ENCODE measurements around the gene CEP63. TPM values are rescaled to one million over a fixed set of nuclear protein-coding genes. Genes with fewer than 3 reads are reported as not detected.
"Not testable (repeated sequence)": the region's sequence is repeated elsewhere in the genome, so short reads cannot be mapped to it uniquely, and the experiment has no call there.

CEP63 gene
- total and polyA plus RNA-seq, 2 experiments from 2014 or later, result 15.1 to 53.9 TPM

DNA sequence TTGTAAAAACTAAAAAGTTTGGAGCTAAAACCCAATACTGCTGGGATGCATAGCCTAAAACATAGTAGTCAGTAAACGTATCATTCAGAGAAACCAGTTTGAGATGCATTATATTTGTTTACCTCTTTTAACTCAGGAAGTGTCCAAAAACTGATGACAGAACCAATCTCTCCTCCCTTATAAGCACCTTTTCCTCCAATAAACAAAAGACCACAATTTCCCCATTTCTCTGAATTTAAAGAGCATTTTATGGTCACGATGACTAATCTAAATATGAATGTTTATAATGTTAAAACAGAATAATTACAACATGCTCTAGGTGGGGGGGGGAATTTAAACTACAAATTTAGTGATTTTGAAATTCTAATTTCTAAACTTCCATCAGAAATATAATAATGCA is 58.5 kb downstream of the CEP63 start (continued):
- TF ChIP-seq JUNB (IDR thresholded peaks at IDR 0.05; ENCODE audit: unreplicated experiment) (no peak), CREB1 (CRISPR knock-in tag; IDR thresholded peaks at IDR 0.05; ENCODE audit: low read depth) (no peak), EZH2 (IDR thresholded peaks at IDR 0.05; ENCODE audit: low read depth, unreplicated experiment) (no peak), EZH2phosphoT487 (IDR thresholded peaks at IDR 0.05; ENCODE audit: unreplicated experiment) (no peak), STAT1 (IDR thresholded peaks at IDR 0.05; ENCODE audit: unreplicated experiment) (no peak)
- TF ChIP-seq, protein P1, sequence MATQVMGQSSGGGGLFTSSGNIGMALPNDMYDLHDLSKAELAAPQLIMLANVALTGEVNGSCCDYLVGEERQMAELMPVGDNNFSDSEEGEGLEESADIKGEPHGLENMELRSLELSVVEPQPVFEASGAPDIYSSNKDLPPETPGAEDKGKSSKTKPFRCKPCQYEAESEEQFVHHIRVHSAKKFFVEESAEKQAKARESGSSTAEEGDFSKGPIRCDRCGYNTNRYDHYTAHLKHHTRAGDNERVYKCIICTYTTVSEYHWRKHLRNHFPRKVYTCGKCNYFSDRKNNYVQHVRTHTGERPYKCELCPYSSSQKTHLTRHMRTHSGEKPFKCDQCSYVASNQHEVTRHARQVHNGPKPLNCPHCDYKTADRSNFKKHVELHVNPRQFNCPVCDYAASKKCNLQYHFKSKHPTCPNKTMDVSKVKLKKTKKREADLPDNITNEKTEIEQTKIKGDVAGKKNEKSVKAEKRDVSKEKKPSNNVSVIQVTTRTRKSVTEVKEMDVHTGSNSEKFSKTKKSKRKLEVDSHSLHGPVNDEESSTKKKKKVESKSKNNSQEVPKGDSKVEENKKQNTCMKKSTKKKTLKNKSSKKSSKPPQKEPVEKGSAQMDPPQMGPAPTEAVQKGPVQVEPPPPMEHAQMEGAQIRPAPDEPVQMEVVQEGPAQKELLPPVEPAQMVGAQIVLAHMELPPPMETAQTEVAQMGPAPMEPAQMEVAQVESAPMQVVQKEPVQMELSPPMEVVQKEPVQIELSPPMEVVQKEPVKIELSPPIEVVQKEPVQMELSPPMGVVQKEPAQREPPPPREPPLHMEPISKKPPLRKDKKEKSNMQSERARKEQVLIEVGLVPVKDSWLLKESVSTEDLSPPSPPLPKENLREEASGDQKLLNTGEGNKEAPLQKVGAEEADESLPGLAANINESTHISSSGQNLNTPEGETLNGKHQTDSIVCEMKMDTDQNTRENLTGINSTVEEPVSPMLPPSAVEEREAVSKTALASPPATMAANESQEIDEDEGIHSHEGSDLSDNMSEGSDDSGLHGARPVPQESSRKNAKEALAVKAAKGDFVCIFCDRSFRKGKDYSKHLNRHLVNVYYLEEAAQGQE (IDR thresholded peaks at IDR 0.05; ENCODE audit: unreplicated experiment), result no peak

DNA sequence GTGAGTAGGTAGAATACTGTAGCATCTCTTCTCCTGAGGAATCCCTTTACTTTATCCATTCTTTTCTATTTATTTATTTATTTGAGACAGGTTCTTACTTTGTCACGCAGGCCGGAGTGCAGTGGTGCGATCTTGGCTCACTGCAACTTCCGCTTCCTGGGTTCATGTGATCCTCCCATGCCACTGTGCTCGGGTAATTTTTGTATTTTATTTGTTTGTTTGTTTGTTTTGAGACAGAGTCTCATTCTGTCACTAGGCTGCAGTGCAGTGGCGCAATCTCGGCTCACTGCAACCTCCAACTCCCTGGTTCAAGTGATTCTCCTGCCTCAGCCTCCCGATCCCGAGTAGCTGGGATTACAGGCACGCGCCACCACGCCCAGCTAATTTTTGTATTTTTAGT is 58.9 kb downstream of the CEP63 start:
- not testable (repeated sequence) for ATAC-seq, H3K4me3 Mint-ChIP-seq

DNA sequence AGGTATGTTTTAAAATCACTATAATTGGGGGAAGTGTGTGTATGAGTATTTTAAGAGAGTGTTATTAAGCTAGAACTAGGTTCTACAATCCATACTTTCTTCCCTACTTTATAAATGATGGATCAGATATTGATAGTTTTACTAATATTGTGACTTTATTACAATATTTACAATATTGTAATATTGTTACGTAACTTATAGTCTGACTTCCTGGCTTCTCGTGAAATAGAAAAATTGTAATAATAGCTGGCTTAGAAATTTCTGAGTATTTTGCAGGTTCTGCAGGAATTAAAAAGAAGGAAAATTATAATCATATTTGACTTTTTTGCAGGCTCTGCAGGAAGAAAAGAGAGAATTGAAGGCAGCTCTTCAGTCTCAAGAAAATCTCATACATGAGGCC is 60.0 kb downstream of the CEP63 start:
- no peaks in the 10 kb centered on the region for H3K4me1 Mint-ChIP-seq
- H4K20me1 ChIP-seq (replicated peaks; ENCODE audit: insufficient read depth), result no peaks in the 10 kb centered on the region
- no peak for DNase-seq (ENCODE audit: low spot score)
- H3K4me3 Mint-ChIP-seq, result no peak overlapping the region
- H3K4me1 ChIP-seq (ENCODE audit: insufficient read depth), result no peaks in the 10 kb centered on the region
- H3K36me3 ChIP-seq (ENCODE audit: insufficient read depth), result no peaks in the 10 kb centered on the region; the same call in 1 of the 2 replicates
- no peak overlapping the region for H3K4me3 ChIP-seq
- no peaks in the 10 kb centered on the region for H3K9me2 ChIP-seq (ENCODE audit: insufficient read depth)
- no peaks in the 10 kb centered on the region for H3K9me3 Mint-ChIP-seq
- peaks cover 2% of the 10 kb centered on the region for H3K27me3 Mint-ChIP-seq (ENCODE audit: insufficient read depth, low read depth, poor library complexity)
- no peaks in the 10 kb centered on the region for H3K27me3 ChIP-seq (ENCODE audit: insufficient read depth)
- H3K79me2 ChIP-seq (replicated peaks; ENCODE audit: insufficient read depth), result no peaks in the 10 kb centered on the region
- no peak for ATAC-seq
- H3K36me3 Mint-ChIP-seq (ENCODE audit: low read depth), result peaks cover 10% of the 10 kb centered on the region; the same call in 2 of the 3 replicates
- H3K27ac ChIP-seq (ENCODE audit: low read depth), result no peak overlapping the region
- H3F3A ChIP-seq (replicated peaks; ENCODE audit: low read depth), result no peaks in the 10 kb centered on the region
- H3K27ac Mint-ChIP-seq, result no peak overlapping the region
- H2AFZ ChIP-seq, result no peak overlapping the region
- H3K4me2 ChIP-seq, result no peak overlapping the region
- no peak for TF ChIP-seq EZH2 (IDR thresholded peaks at IDR 0.05; ENCODE audit: low read depth, unreplicated experiment)
- TF ChIP-seq, protein P2, sequence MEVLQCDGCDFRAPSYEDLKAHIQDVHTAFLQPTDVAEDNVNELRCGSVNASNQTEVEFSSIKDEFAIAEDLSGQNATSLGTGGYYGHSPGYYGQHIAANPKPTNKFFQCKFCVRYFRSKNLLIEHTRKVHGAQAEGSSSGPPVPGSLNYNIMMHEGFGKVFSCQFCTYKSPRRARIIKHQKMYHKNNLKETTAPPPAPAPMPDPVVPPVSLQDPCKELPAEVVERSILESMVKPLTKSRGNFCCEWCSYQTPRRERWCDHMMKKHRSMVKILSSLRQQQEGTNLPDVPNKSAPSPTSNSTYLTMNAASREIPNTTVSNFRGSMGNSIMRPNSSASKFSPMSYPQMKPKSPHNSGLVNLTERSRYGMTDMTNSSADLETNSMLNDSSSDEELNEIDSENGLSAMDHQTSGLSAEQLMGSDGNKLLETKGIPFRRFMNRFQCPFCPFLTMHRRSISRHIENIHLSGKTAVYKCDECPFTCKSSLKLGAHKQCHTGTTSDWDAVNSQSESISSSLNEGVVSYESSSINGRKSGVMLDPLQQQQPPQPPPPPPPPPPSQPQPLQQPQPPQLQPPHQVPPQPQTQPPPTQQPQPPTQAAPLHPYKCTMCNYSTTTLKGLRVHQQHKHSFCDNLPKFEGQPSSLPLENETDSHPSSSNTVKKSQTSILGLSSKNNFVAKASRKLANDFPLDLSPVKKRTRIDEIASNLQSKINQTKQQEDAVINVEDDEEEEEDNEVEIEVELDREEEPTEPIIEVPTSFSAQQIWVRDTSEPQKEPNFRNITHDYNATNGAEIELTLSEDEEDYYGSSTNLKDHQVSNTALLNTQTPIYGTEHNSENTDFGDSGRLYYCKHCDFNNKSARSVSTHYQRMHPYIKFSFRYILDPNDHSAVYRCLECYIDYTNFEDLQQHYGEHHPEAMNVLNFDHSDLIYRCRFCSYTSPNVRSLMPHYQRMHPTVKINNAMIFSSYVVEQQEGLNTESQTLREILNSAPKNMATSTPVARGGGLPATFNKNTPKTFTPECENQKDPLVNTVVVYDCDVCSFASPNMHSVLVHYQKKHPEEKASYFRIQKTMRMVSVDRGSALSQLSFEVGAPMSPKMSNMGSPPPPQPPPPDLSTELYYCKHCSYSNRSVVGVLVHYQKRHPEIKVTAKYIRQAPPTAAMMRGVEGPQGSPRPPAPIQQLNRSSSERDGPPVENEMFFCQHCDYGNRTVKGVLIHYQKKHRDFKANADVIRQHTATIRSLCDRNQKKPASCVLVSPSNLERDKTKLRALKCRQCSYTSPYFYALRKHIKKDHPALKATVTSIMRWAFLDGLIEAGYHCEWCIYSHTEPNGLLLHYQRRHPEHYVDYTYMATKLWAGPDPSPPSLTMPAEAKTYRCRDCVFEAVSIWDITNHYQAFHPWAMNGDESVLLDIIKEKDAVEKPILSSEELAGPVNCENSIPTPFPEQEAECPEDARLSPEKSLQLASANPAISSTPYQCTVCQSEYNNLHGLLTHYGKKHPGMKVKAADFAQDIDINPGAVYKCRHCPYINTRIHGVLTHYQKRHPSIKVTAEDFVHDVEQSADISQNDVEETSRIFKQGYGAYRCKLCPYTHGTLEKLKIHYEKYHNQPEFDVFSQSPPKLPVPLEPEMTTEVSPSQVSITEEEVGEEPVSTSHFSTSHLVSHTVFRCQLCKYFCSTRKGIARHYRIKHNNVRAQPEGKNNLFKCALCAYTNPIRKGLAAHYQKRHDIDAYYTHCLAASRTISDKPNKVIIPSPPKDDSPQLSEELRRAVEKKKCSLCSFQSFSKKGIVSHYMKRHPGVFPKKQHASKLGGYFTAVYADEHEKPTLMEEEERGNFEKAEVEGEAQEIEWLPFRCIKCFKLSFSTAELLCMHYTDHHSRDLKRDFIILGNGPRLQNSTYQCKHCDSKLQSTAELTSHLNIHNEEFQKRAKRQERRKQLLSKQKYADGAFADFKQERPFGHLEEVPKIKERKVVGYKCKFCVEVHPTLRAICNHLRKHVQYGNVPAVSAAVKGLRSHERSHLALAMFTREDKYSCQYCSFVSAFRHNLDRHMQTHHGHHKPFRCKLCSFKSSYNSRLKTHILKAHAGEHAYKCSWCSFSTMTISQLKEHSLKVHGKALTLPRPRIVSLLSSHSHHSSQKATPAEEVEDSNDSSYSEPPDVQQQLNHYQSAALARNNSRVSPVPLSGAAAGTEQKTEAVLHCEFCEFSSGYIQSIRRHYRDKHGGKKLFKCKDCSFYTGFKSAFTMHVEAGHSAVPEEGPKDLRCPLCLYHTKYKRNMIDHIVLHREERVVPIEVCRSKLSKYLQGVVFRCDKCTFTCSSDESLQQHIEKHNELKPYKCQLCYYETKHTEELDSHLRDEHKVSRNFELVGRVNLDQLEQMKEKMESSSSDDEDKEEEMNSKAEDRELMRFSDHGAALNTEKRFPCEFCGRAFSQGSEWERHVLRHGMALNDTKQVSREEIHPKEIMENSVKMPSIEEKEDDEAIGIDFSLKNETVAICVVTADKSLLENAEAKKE (CRISPR knock-in tag; IDR thresholded peaks at IDR 0.05), result no peak
- TF ChIP-seq ZNF331 (CRISPR knock-in tag; IDR thresholded peaks at IDR 0.05; ENCODE audit: low read depth), result no peak
- TF ChIP-seq JUNB (IDR thresholded peaks at IDR 0.05; ENCODE audit: unreplicated experiment), result no peak
- no peak for TF ChIP-seq ZNF114 (CRISPR knock-in tag; IDR thresholded peaks at IDR 0.05)
- TF ChIP-seq EZH2phosphoT487 (IDR thresholded peaks at IDR 0.05; ENCODE audit: unreplicated experiment), result no peak
- TF ChIP-seq CREB1 (CRISPR knock-in tag; IDR thresholded peaks at IDR 0.05; ENCODE audit: low read depth), result no peak
- no peak for TF ChIP-seq STAT1 (IDR thresholded peaks at IDR 0.05; ENCODE audit: unreplicated experiment)
- TF ChIP-seq POLR2AphosphoS5 (IDR thresholded peaks at IDR 0.05; ENCODE audit: low read depth), result no peak

More for the DNA sequence above, 58.9 kb downstream of the CEP63 start:
- not testable (repeated sequence) for H3K9me2 ChIP-seq (ENCODE audit: insufficient read depth); H3K9me3 Mint-ChIP-seq; H3K4me3 ChIP-seq; H3F3A ChIP-seq (replicated peaks; ENCODE audit: low read depth); H4K20me1 ChIP-seq (replicated peaks; ENCODE audit: insufficient read depth); H3K4me1 ChIP-seq (ENCODE audit: insufficient read depth); H3K27me3 Mint-ChIP-seq (ENCODE audit: insufficient read depth, low read depth, poor library complexity); H2AFZ ChIP-seq; H3K36me3 Mint-ChIP-seq (ENCODE audit: low read depth); H3K4me2 ChIP-seq; H3K27me3 ChIP-seq (ENCODE audit: insufficient read depth); H3K4me1 Mint-ChIP-seq; H3K27ac Mint-ChIP-seq; H3K36me3 ChIP-seq (ENCODE audit: insufficient read depth); DNase-seq (ENCODE audit: low spot score); H3K27ac ChIP-seq (ENCODE audit: low read depth); H3K79me2 ChIP-seq (replicated peaks; ENCODE audit: insufficient read depth)
